GM19025 (cell line): ENCODE data around the gene PREX1.
A peak's percentile ranks its signal among the peaks of the same experiment; 100 is the strongest.
"Not testable (repeated sequence)": the region's sequence is repeated elsewhere in the genome, so short reads cannot be mapped to it uniquely, and the experiment has no call there.

Experiments
- ATAC-seq: cut with Tn5 transposase; IDR thresholded peaks from one replicate; pipeline ENCODE4 v1.9.1; 2021; ENCODE audit warnings: mild to moderate bottlenecking, low read depth, moderate library complexity; ENCODE audit not compliant: unreplicated experiment

PREX1 gene

DNA sequence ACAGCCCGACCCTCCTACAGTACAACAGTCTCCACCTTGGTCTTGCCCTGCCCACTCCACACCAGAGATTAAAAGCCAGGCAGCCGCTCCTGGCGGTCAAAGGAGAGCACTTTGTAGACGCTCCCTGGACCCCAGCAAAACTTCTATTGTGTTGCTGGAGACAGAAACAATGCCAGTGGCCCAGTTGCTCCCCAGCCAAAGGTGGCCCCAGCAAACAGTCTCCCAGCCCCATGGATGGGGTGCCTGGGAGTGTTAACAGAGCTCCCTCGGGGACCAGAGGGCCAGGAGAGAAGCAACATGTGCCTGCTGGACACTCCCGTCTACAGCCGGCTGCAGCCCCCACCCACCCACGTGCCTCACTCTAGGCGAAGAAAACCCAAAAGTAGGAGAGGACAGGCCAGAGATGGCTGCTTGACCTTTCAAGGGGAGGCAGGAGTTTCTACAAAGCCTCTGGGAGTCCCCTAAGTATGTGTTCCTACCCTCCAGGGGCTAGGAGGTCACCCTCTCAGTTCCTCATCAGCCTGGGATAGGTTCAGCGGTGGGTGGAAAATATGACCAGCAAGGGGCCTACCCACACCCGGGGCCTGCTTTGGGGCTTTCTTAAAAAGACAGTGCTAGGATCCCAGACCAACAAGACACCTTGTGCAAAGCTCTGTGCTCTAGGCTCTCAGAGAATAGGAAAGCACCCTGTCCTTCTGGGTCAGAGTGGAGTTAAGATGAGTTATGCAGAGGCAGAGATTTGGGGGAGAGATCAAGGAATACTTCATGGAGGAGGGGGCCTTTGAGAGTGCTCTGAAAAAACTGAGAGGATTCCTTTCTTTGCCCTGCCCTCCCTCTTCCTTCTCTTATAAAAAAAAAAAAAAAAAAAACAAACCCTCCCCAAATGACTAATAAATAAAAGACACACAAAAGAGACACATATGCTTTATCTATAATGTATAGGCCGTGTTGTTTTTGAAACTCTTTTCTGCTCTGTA is 19.0 kb upstream of the PREX1 start:
- ATAC-seq = peak; percentile 85

DNA sequence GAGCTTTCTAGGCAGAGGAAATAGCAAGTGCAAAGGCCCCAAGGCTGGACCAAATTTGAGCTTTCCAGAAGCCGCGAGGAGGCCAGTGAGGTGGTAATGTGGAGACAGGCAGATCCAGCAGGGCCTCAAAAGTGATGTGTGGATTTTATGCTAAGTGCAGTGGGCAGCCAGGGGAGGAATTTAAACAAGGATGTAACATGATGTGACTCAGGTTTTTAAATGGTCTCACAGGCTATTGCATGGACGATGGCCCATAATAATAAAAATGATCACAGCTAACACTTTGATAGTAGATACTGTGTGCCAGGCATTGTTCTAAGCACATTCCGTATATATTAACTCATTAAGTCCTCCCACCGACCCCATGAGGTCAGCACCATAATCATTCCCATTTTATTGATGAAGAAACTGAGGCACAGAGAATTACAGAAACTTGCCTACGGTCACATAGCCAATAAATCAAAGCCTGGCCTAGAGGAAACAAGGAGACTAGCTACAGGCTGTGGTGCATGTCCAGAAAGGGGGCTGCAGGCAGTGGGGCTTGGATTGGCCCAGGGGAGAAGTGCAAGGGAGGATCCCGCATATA is 18.0 kb upstream of the PREX1 start:
- ATAC-seq = no peak

DNA sequence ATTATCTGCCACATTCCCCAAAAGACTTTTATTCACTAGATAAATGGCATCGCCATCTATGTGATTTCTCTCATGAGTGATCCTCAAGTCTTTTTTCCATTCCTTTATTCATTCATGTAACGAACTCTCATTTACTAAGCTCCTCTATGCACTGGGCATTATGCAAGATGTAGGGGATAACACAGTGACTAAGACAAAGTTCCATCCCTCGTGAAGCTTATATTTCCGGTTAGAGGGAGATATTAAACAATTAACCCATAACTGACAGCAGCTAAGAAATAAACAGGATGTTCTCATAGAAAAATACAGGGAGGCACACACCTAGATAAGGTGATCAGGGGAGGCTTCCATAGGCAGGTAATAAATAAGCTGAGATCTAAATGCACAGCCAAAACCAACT is 17.2 kb upstream of the PREX1 start:
- no peak for ATAC-seq

DNA sequence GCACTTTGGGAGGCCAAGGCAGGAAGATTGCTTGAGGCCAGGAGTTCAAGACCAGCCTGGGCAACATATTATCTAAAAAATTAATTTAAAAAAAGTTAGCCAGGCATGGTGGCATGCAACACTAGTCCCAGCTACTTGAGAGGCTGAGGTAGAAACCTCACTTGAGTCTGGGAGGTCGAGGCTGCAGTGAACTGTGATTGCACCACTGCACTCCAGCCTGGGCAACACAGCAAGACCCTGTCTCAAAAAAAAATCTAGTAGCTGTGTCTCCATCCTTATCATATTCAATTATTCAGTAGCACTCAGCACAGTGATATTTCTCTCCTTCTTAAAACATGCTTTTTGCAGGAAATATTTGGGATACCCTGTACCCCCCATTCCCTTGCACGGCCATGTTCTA is 16.1 kb upstream of the PREX1 start:
- not testable (repeated sequence) for ATAC-seq

DNA sequence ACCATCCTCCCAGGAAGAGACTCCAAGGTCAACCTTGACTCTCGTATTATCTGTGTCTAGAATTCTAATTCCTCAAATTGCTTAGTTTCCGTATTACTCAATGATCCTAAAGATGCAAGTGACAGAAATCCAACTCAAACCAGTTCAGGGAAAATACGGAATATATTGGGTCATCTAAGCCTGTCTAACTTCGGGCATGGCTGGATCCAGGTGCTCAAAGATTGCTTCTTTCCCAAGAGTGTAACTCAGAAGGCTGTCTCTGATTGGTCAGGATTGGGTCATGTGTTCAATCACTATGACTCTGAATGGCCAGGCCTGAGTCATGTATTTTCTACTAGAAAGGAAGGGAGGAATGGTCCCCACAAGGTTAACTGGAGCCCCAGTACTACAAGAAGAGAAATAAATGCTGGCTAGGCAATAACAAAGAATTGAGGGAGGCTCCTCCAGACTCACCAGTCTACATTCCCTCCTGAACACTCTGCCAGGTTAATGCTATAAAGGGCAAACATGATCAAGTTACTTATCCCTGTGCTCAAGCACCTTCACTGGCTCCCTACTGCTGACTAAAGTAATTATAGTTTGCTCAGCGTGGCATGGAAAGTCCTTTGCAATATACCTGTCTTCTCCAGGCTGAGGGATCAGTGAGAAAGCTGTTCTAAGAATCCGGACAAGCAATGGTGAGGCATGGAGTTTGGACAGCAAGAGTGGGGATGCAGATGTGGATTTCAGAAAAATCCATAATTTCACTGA is 15.4 kb upstream of the PREX1 start:
- ATAC-seq = no peak

DNA sequence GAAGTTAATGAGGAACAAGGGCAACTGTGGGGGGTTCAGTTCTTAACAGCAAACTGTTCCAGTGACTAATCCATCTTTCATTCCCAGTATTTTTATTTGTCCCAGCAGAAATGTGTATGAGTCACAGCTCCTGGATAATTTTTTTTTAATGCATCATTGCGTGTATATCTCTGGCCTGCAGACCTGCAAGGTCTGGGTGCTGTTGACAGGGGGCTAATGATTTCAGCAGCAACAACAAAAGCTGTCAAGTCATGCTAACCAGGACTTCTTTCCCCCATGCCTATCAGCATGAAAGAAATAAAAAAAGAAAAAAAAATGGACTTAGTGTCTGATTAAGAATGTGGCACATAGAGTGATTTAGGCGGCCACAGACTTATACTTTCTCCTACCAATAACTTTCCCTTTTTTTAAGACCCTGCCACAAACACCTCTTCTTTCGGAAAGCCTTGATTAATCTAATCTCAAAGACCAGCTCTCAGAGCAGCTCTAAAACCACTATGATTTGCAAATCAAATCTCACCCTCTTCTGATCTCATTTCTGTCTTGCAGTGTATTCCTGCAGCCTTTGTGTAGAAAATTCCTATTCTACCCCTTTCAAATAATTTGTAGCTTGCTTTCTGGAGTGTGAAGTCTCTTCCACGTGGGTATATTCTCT is 14.2 kb upstream of the PREX1 start:
- ATAC-seq = no peak

DNA sequence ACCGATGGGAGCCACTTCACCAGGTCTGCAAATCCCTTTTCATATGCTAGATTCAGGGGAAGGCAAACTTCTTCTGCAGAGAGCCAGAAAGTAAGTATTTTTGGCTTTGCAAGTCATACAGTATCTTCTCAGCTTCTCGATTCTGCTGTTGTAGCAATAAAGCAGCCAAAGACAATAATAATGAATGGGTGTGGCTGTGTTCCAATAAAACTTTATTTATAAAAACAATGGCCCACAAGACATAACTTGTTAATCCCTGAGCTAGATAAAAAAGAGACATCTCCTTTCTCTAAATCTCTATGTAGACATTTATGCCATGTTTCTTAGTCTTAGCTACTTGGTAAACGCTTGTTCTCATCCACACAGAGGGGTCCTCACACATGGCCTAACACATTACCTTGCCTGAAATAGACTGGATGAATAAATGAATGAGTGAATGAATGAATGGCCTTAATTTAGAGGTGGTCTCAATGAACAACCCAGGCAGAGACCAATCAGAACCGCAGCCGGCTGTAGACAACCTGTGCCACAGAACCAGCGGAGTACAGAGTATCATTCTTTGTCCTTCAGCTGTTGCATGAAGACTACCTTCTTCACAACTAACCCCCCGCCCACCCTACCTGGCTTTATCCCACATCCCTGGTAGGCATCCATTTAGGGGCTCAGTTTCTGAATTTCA is 13.5 kb upstream of the PREX1 start:
- ATAC-seq = no peak

DNA sequence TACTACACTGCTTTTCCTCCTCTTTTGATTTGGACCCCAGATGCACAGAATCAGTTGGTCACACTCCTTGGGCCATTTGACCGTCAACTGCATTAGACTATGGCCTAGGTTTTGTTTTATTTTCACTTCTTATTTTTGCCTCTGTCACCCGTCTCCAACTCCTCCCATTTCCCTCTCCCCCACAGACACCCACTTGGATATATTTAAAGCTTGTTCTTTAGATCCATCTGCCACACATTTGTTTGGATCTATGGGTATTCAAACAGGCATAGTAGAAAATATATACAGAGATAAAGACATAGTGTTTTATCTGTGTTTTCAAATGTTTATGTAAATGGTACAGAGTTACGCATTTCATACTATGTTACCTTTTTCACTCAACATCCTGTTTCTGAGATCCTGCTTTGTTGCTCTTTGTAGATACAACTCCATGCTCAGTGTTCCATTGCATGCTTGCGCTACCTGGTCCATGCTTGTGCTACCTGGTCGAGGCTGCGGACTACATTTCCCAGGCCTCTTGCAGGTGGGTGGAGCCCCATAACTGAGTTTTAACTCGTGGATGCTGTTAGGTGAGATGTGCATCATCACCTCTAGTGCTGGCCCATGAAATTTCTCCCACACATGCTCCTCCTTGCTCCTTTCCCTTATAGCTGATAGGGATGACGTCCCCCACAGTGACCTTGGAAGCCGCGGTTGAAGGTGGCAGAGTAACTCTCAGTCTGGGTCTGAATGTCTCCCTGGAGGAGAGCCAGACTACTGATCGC is 11.5 kb upstream of the PREX1 start:
- ATAC-seq = no peak

DNA sequence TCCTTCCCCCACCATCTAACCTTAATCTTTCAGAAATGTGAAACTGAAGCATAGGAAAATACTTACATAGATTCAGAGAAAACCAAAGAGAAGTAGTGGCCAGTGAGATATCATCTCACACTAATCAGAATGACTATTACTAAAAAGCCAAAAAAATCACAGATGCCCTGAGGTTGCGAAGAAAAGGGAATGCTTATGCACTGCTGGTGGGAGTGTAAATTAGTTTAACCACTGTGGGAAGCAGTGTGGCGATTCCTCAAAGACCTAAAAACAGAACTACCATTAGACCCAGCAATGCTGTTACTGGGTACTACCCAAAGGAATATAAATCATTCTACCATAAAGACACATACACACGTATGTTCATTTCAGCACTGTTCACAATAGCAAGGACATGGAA is 9.2 kb upstream of the PREX1 start:
- ATAC-seq = no peak

DNA sequence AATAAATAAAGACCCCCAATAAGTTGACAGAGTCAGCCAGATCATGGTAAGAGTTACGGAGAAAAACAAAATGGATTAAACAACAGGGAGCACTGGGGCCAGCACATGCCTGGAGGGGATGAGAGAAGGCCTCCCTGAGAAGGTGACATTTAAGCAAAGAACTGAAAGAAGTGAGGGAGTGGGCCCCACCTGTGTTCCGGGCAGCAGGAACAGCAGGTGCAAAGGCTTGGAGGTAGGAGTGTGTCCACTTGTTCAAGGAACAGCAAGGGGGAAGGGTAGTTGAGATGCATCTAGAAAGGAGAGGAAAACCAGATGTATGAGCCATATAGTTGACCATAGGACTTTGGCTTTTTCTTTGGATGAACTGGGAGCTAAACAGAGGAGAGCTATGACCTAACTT is 7.6 kb upstream of the PREX1 start:
- no peak for ATAC-seq

DNA sequence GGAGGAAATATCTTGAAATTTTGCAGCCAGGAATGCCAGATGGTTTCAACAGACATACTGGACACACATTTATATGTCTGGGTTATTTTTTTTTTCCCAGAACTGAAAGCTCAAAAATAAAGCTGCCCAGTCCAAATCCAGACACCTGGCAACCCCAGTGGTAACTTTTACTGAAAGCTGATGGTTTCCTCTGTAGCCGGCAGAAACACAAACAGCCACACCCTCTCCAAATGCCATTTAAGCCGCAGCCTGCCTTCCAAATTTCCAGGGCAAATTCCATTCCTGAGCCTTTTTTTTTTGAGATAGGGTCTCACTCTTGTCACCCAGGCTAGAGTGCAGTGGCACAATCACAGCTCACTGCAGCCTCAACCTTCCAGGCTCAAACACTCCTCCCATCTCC is 6.5 kb upstream of the PREX1 start:
- ATAC-seq = no peak

DNA sequence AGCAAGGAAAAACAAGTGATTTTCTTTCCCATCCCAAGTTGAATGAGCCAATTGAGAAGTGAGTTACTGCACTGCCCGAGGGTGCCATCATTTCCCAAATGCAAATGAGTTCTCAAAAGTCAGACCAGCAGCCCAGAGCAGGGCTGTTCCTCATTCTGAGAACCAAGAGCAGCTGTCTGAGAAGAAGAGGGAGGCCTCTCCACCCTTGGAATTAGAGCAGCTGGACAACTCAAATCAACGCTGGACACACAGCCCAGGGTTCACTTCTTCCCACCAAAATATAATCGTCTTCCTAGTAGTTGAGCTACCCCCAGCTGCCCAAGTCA is 4.6 kb upstream of the PREX1 start:
- ATAC-seq = no peak

DNA sequence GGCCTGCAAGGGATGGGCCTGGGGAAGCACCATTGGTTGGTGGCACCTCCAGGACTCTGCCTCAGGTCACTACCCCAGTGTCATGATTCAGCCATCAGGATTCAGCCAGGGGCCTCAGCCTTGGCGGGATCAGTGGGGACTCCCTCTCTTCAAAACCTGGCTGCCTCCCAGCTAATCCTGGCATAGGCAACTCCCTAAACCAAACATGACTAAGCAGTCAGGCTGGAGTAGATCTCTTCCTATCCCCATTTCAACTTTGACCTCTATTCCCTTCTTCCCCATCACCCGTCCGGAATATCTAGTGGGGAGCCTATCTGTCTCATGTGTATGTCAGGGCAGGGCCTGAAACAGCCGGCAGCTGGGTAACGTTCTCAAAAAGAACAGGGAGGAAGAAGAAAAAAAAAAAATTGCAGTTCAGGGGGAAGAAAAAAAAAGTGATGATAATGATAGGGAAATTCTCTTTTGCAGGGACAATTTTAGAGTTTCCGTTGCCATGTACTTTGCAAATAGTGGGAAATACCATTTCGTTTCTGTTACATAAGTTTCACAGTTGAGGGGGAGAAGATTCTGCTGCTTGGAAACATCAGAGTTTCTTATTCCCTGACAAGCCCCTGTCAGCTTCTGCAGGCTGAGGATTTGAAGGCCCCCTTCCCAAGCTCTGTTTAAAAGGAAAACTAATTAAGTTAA is 4.1 kb upstream of the PREX1 start:
- ATAC-seq = no peak

DNA sequence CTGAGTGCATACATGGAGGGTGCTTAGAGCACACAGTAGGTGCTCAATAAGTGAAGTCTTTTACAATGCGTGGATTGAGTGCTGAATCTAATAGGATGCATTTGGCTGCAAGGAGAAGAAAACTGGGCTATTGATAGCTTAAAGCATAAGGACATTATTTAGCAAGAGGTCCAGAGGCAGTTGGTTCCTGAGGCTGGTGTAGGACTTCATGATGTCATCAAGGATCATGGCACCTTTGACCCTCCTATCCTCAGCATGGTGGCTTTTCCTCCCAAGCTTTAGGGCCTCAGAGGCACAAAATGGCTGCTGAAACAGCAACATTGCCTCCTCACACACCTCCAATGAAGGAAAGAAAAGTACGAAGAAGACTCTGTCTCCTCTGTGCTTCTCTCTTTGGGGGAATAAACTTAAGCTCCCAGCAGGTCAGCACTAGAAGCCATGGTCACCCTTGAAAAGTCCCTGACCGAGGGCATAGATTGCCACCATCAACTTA is 3.1 kb upstream of the PREX1 start:
- no peak for ATAC-seq

DNA sequence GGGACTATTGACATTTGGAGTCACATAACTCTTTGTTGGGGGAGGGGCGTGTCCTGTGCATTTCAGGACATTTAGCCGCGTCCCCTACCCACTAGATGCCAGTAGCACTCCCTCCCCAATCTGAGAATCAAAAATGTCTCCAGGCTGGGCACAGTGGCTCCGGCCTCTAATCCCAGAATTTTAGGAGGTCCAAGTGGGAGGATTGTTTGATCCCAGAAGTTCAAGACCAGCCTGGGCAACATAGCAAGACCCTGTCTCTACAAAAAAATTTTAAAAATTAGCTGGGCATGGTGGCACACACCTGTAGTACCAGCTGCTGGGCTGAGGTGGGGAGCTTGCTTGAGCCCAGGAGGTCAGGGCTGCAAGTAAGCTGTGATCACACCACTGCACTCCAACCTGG is 2.1 kb upstream of the PREX1 start:
- no peak for ATAC-seq

DNA sequence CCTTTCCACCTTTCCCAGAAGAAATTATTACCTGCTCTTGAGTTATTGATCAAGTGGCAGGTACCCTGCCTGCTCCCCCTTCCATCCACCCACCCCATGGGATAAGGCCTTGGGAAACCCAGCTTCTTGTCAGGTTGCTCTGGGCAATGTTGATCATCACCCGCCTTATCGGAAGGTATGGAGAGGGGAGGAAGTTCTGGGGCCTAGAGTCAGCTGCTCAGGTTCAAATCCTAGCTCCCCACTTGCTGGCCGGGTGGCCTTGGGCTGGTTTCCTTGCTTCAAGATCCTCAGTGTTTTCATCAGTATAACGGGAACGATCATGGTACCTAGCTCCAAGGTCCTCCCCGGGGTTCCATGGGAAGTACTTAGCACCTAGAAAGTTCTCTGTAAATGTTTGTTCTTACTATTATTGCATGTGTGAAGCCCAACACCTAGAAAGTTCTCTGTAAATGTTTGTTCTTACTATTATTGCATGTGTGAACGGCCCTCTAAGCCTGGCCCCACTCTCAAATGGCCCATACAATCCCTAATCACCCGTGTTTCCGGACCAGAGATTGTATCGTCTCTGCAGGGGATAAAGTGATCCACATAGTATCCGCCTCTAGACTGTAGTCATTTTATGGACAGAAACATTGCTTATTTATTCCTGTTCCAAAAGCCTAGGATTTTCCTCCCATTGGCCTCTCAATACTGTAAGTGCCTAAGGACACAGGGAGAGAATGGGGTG is 1.1 kb upstream of the PREX1 start:
- no peak for ATAC-seq

DNA sequence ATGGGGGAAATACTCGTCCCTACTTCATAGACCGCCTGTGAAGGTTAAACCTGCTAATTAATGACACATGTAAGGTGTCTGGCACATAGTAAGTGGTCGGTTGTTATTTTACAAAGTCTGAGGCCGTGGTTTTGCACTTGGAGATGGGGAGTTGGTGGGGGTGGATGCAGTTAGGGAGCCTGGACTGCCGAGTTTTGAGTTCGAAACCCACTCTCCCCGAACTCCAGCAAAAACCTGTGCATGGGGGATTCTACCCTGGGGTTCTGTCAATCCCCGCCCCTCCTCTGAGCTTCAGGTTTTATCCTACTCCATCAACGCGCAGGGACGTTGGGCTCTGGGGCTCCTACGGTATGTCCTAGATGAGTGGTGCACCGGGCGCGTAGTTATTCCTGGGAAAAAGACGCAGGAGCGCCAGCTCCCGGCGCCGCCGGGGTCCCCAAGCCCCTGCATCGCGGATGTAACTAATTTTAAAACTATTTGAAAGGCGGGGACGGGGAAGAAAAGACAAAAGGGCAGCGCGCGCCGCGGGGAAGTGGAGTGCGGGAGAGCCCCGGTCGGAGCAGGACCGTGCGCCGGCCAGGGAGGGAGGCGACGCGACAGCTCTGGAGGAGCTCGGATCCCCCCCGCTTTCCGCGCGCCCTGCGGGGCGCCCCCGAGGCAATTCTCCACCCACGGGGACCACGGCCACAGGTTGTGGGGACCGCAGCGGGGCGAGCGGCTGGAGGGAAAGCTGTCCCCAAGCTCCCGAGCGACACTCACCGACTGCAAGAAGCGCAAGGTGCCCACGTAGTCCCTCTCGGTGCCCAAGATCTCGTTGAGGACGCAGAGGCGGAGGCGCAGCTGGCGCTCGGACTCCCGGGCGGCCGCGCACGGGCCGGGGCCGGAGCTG is 672 bp downstream of the PREX1 start:
- peak; percentile 9 for ATAC-seq
